ENCODE results near the gene PSMF1.

Gene PSMF1

DNA sequence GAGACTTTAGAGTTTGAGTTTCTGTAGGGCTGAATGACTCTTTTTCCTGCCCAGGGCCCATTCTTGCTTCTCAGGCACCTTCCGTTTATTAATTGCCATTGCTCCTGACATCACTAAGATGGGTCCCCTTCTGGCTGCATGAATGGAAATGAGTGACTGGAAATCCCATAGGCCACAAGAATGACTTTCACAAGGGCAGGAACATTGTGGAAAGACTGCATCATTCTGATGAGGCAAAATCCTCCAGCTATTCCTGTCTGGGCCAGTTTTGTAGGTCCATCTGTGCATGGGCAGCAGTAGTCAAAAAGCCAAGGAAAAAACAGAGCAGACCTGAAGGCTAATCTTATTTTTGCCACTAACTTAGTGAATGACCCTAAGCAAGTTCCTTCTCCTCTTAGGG, 47.1 kb downstream of the PSMF1 start:
- no peak for DNase-seq

DNA sequence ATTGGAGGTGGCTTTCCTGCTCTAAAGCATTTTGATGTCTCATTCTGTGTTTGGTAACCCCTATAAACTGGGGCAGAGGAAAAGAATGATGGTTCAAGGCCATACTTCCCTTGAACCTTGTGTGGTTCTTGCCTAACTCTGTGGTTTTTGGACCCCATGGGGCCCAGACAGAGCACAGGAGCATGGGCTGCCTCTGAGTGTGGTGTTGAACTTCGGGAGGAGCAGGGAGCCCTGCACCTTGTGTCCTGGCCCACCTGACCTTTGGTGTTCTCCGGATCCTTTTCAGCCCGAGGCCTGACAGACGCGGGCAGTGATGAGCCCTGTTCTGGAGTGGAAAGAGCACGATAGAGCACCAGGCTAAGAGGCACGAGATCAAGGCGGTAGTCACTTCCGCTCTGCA, 47.5 kb downstream of the PSMF1 start:
- DNase-seq, result no peak

DNA sequence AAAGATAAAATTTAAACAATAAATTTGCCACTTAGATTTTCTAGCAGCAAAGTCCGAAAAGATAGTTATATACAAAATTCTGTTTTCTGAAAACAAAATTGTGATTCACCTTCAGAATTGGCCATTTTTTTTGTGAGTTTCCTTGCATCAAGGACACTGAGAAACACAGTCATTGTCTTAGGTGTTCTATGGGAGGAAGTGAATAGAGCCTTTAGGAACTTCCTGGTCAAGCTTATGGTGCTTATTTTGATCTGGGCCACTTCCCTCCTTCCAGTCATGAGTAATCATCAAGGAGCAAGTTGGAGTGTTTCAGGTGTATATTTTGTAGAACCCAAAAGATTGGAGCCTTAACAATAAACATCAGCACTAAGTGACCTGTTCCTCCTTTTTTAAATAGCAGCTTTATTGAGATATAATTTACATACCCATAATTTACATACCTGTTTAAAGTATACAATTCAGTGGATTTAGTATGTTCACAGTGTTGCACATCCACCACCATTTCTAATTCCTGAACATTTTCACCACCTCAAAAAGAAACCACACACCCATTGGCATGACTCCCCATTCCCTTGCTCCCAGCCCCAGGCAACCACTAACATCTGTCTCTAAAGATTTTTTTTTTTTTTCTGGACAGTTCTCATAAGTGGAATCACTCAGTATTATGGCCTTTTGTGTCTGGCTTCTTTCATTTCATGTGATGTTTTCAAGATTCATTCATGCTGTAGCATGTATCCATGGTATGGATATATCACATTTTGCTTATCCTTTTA, 48.7 kb downstream of the PSMF1 start:
- no peak for DNase-seq

DNA sequence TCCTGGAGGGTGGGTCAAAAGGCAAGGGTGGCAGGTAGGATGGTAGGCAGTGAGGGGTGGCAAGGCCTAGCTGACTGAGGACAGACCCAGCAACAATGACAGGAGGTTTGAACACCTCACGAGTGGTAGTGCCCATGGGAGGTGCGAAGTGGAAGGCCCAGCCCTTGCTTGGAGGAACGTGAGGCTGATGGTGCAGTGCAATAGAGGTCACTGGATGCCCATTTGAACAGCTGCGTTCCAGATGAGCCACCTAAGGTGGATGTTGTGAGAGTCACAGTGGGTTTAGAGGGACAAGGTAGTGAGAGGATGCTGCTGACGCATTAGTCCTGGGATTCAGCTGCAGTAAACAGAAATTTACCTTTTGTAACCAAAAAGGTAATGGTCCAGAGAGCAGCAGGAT, 50.8 kb downstream of the PSMF1 start:
- no peak for DNase-seq

DNA sequence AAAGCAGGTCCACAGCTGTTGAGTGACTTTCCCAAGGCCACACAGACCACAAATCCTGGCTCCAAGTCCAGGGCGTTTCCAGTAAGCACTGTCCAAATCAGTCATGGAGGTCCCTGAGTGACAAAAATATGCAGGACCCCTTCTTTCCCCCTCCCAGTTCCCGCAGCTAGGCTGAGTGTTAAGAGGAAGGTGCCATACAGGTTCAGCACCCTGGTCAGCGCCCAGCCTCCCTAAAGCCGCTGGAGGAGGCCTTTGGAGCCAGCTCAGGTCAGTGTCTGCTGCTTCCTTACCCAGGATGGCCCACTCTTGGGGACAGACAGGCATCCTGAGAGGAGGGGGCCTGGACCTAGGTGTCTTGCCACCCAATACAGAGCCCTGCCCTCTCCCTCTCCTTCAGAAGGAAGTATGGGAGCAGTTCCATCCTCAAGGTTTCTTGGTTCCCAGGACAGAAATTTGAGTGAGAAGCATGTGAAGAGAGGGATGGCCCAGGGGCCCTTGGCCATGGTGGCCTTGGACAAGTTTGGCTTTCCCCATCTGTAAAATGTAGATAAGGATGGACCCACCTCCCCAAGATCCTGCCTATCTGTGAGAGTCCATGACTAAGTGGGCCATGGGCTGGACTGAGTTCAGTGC, 53.2 kb downstream of the PSMF1 start:
- no peak for DNase-seq

DNA sequence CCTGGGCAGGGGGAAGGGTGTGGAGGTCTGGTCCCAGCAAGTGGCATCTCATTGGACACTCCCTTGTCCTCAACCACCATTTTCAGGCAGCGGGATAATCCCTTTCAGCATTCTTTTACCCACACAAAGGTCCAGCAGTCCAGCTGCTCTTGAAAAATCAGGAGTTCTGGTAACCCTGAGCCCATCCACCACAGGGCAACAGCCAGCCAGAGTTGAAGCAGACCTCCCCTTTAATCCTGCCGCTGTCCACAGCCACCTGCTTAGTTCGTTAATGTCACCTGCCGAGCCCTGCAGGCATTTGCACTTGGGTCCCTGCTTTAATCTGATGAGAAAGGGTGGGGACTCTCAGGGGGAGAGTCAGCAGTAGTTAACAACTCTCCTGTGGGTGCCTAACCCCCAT, 55.3 kb downstream of the PSMF1 start:
- no peak for DNase-seq

DNA sequence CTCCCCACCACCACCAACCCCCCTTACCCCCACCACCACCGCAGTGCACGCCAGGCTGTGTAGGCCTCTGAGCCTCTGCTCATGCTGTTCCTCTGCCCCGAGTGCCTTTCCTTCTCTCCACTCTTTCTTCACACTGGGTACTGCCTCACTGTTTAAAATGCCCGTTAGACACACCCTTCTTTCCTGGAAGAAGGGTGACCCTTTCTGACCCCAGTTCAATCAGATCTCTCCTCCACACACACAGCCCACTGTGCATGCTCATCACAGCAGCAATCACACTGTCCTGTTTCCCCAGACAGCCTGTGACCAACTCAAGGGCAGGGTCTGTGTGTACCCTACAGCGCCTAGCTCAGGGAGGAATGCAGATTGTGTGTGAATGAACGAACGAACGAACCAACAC, 56.4 kb downstream of the PSMF1 start:
- no peak for DNase-seq

DNA sequence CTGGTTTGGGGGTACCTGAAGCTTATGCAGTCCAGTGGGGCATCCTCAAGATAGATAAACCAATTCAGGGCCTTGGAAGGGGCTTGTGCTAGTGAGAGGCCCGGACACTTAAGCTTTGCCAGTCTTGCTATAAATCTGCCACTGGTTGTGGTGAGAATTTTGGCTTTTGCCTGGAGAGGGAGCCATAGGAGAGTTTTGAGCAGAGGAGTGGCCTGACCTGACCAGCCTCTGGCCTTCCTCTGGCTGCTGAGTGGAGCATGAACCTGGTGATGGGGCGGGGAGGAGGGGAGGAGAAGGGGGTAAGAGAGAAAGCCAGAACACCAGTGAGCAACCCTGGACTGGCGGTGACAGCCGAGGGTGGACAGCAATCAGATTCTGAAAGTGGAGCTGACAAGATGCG, 59.3 kb downstream of the PSMF1 start:
- DNase-seq, result no peak

DNA sequence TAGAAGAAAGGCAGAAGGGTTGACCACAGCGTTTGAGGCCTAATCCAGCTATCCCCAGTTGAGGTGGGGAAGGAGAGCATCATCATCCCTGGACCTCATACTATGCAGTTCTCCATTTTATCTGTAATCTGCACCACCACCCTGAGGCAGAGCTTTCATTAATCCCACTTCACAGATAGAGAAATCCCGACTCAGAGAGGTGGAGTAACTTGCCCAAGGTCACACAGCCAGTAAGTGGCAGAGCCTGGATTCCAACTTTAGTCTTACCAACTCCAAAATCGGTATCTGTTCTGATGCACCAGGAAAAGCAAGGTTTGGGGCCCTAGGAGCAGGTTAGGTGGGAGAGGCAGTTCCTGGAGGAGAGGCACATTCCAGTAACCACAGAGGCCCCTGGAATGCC, 59.7 kb downstream of the PSMF1 start:
- DNase-seq, result no peak

DNA sequence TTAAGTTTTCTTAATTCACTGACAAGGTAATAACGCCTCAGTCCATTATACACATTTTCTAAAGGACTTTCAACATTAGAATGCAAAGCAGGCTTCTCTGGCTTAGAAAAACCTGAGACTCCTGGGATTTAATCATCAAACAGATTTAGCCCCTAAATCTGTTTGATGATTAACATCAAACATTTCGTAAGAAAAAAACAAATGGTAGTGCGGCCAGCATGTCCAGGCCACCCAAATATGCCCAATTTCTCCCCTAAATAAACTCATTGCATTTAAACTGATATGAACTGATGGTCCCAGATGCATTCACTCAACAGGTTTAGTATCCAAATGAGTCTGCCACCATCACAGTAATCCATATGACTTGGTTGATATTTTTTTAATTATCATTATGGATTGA, 60.2 kb downstream of the PSMF1 start:
- DNase-seq, result no peak

DNA sequence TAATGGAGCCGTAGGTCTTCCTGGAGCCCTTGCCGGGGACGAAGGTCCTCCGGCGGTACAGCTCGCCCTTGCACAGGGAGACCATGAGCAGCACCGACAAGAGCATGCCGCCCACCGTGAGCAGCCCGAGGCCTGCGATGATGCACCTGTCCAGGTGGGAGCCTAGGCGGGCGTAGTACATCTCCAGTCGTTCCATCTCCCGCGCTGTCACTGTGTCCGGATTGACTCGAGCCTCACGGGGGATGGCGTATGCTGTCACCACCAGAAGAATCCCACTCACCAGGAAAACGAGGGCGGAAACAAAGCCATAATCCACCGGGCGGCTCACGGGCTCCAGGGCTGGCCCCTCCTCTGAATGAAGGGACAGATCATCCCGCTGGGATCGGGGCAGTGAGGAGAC, 62.5 kb downstream of the PSMF1 start:
- no peak for DNase-seq

DNA sequence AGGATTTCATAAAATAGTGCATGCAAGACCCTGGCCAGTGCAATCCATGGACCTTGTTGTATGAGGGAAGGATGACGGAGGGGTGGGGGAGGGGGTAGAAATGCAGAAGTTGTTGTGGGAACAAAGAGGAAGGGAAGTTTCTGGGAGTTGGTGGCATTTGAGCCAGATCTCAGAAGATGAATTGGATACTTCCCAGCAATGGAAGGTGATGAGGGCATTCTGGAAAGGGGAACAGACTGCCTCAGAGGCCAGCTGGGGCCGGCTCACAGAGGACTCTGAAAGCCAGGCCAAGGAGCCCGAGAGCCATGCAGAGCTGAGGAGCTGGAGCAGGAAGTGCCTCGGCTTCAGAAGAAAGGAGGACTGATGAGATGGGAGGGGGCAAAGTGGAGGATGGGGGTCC, 63.7 kb downstream of the PSMF1 start:
- DNase-seq, result no peak

DNA sequence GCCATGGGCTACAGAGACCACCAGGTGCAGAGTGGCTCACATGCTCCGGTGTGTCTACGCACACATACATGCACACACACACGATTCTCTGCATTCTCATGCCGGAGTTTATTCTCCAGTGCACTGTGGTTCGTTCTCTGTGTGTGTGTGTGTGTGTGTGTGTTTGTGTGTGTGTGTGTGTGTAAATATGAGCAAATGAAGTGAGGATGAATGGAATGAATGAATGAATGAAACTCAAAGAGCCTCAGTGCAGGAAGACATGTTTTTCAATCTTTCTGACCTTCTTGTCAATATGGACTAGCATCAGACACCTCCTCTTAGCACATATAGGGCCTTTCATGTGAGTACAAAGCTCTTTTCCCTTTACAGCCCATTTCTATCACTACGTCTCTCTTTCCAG, 64.8 kb downstream of the PSMF1 start:
- no peak for DNase-seq

DNA sequence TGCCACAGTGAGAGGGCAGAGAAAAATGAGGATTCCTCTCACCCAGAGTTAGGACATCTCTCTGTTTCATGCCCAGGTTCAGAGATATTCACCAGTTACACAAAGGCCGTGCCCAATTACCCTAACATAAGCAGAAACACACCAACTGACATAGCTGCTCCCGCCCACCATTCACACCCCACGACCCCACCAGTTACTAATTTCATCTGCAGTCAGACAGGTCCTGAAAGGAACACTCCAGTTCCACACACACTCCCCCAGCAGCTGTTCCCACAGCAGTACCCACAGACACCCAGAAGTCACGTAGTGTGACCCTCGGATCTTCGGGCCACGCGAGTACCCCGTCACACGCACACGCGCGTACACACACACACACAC, 65.8 kb downstream of the PSMF1 start:
- DNase-seq, result no peak

DNA sequence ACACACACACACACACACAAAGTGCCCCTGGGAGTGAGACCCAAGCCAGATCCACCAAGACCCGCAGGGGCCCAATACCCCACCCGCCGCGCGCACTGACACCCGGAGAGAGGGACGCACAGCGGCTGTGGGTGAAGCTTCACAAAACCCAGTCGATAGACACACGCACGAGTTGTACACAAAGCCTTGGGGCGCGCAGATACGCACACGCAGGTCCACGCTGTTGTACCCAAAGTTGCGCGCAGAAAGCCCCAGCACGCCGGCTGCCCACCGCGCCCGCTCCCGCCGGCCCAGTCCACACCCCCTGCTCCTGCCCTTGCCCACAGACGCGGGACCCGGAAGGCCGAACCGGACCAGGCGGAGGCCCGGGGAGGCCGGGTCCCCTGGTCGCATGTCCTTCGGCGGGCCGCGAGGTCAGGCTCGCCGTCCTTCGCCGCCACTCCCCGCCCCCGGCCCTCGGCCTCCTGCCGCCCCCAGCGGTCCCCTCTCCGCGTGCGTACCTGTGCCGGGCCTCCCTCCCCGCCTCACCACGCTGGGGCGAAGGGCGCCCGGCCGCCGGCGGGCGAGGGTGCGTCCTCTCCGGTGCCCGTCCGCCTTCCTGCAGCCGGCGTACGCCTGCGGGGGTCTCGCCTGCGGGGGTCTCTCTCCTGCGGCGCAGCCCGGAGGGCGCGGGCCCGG, 66.4 kb downstream of the PSMF1 start, which contains the start of gene TMEM74B:
Gene TMEM74B (minus strand): TSS at position 344 of the 678 bp plus-strand sequence. CDS start 1,180 bp downstream, outside the sequence.
- no peak for DNase-seq

DNA sequence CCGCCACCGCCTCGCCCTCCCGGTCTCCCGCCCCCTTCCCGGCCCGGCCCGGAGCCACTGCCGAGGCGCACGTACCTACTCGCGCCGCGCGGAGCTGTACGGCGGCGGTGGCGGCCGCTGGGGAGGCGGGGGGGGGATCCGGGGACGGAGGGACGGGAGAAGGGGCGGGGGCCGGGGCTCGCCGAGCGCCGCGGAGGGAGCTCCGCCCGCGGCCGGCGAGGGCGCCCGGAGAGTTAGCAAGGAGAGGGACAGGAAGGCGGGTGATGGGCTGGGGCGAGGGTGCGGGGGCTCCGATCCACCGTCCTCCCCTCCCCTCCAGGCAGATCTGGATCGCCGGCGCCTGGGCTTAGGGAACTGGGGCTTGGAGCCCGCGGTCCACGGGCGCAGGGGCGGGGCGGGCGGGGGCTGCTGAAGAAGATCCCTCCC, 66.9 kb downstream of the PSMF1 start:
- DNase-seq, result no peak

DNA sequence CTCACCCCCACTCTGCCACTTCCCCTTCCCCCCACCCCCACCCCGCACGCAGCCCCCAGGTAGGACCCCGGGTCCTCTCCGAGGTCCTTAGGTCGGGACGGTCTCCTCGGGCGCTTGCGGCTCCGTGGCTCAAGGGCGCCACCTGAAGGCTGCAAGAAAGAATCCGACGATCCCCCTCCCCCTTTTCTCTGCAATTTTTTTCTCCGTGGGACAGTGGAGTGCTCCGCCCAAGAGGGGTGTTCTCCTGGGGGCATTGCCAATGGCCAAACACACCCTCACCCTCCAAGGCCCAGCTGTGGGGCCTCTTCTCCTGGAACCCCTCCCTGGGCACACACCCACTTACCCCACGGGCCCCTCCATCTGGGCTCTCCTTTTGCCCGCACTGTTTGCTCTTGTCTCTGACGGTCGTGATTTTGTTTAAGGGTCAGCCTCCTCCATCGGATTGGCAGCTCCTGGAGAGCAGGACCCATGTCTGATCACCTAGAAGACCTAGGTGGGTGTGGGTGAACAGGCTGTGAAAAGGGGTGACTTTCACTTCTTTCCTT, 67.5 kb downstream of the PSMF1 start:
- no peak for DNase-seq

DNA sequence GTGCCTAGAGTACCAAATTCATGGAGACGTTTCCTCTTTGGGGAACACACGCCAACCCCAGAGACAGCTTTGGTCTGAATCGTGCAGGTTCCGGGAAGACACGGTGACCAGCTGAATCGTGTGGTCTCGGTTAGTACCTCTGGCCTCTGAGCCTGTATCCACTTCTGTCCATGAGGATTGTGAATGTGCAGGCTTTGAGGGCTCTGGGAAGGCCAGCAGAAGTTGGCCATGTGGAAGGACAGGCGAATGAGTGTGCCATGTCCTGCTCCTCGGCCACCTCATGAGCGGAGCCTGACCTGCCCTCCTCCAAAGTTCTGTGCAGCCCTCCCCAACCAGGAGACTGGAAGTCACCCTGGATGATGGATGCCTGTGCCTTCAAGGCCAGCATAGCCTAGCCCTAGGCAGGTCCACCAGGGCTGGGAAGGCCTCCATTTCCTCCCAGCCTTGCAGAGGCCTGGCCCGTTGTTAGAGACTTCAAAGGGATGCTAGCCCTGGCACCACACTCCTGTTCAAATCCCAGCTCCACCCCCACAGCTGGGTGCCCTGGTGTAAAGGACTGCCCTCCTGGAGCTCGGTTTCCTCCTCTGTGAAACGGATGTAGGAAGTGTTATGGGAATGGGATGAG, 68.1 kb downstream of the PSMF1 start:
- no peak for DNase-seq

DNA sequence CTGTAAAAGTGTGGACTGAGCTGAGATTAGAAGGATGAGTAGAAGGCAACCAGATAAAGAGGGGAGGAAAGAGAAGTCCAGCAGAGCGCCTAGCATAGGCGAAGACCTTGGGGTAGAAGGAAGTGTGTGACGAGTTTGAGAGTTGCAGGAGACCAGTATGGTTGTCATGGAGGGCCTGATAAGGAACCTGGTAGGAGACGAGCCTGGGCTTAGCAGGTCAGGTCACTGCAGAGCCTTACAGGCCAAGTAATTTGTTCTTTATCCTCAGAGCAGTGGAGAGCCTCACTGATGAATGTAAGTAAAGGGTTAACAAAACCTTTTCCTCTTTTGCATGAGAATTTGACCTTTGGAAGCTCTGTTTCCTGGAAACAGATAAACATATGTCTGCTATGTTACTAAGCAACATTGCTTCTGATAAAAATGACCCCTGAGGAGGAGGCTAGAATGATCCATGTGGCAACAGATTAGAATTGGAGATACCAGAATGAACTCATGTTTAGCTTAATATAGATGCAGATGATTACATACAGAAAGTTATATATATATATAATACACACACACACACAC, 69.3 kb downstream of the PSMF1 start:
- DNase-seq, result no peak

DNA sequence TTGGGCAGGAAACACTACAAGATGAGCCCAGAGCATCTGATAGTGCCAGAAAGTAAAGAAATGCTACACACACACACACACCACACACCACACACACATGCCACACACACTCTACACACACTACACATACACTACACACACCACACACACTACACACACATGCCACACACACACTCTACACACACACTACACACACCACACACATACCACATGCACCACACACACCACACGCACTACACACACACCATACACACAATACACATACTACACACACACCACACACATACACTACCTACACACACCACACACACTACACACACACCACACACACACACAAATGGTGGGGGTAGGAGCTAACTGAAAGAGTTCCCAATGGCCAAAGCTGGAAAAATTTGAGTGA, 69.9 kb downstream of the PSMF1 start:
- DNase-seq, result no peak

DNA sequence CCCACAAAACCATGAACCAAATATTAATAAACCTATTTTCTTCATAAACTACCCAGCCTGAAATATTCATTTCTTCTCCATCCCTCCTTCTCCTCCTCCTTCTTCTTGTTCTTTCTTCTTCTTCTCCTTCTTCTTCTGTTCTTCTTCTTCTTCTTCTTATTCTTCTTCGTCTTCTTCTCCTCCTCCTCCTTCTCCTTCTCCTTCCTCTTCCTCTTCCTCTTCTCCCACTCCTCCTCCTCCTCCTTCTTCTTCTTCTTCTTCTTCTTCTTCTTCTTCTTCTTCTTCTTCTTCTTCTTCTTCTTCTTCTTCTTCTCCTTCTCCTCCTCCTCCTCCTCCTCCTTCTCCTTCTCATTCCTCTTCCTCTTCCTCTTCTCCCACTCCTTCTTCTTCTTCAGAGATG, 71.4 kb downstream of the PSMF1 start:
- DNase-seq, result no peak

DNA sequence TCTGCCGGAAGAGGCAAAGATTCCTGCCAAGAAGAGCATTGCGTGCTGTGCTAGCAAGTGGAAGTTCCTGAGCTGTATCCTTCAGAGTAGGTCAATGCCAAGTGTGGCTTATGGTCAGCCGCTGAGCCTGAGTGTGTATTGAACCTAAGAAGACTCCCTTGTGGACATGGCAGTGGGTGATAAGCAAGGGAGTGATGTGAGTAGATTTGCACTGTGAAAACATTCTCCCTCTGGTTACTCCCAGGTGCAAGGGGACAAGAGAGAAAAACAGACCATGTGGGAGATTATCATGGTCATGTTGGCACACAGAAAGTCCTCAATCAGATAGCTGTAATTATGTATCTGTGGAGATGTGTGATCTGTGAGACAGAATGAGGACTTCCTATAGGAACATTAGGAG, 72.4 kb downstream of the PSMF1 start:
- no peak for DNase-seq

DNA sequence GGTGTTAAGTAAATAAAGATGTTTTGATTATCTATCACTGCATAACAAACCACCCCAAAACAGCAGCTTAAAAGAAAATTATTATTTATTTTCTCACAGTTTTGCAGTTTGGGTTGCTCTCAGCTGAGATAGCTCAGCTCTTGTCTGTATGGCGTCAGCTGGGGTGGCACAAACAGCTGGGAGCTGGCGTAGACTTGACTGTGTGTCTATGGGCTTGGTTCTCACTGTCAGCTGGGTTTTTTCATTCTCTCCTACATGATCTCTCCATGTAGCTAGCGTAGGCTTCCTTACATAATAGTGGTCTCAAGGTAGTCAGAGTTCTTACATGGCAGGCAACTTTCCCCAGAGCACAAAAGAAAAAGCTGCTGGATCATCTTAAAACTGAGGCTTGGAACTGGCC, 72.9 kb downstream of the PSMF1 start:
- DNase-seq, result no peak

Data from NCI-H524 treated with DMSO at 0.1 percent for 48 hours (cell line).